Measurements from ENCODE around the gene CPED1.

GRCh38 chr7:120996988-120997345, 8.5 kb downstream of the CPED1 start:
- TF ChIP-seq RARB (CRISPR knock-in tag; IDR thresholded peaks at IDR 0.05) = no peak
- no peak for TF ChIP-seq ZFP30 (CRISPR knock-in tag; IDR thresholded peaks at IDR 0.05)
- no peak for TF ChIP-seq ZFP3 (CRISPR knock-in tag; IDR thresholded peaks at IDR 0.05)
- TF ChIP-seq CSRNP3 (CRISPR knock-in tag; IDR thresholded peaks at IDR 0.05) = no peak
- TF ChIP-seq ZNF565 (CRISPR knock-in tag; conservative IDR thresholded peaks at IDR 0.05; ENCODE audit: low read depth) = no peak
- TF ChIP-seq, protein P1, sequence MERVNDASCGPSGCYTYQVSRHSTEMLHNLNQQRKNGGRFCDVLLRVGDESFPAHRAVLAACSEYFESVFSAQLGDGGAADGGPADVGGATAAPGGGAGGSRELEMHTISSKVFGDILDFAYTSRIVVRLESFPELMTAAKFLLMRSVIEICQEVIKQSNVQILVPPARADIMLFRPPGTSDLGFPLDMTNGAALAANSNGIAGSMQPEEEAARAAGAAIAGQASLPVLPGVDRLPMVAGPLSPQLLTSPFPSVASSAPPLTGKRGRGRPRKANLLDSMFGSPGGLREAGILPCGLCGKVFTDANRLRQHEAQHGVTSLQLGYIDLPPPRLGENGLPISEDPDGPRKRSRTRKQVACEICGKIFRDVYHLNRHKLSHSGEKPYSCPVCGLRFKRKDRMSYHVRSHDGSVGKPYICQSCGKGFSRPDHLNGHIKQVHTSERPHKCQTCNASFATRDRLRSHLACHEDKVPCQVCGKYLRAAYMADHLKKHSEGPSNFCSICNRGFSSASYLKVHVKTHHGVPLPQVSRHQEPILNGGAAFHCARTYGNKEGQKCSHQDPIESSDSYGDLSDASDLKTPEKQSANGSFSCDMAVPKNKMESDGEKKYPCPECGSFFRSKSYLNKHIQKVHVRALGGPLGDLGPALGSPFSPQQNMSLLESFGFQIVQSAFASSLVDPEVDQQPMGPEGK (CRISPR knock-in tag; IDR thresholded peaks at IDR 0.05; ENCODE audit: borderline replicate concordance) = no peak
- no peak for TF ChIP-seq ZC3H10 (CRISPR knock-in tag; IDR thresholded peaks at IDR 0.05)
- TF ChIP-seq, protein P2, sequence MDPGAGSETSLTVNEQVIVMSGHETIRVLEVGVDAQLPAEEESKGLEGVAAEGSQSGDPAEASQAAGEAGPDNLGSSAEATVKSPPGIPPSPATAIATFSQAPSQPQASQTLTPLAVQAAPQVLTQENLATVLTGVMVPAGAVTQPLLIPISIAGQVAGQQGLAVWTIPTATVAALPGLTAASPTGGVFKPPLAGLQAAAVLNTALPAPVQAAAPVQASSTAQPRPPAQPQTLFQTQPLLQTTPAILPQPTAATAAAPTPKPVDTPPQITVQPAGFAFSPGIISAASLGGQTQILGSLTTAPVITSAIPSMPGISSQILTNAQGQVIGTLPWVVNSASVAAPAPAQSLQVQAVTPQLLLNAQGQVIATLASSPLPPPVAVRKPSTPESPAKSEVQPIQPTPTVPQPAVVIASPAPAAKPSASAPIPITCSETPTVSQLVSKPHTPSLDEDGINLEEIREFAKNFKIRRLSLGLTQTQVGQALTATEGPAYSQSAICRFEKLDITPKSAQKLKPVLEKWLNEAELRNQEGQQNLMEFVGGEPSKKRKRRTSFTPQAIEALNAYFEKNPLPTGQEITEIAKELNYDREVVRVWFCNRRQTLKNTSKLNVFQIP (CRISPR knock-in tag; IDR thresholded peaks at IDR 0.05; ENCODE audit: borderline replicate concordance, low read depth) = no peak
- no peak for TF ChIP-seq CREB5 (CRISPR knock-in tag; IDR thresholded peaks at IDR 0.05; ENCODE audit: low read depth)

Data from SK-N-SH treated with all-trans-retinoic acid at 6 μM for 48 hours (cell line).